ENCODE measurements around the gene UBL4B. TPM values are rescaled to one million over a fixed set of nuclear protein-coding genes. Genes with fewer than 3 reads are reported as not detected.

UBL4B gene
- total and polyA plus RNA-seq, 10 donors: not detected

- DNase-seq: peak; percentile 85
- intact Hi-C loops (cut with DNase I; ENCODE audit: low total_unique reads): no loop called here
- WGBS, 5 donors: 1 to 3% (median 2%) methylated on average over 44 to 72 of the region's 72 CpGs
- Histone ChIP-seq H3K4me1 (peaks cover 9 to 55% (median 37%) of the 10 kb centered on the region in 6 donors), H3K36me3 (no peaks in the 10 kb centered on the region), H3K9me3 (no peaks in the 10 kb centered on the region), H3K27ac (peak overlapping the region; percentile 57 to 81 (median 69)), H3K27me3 (replicated peaks in 1 of 7) (peaks cover 0 to 52% (median 13%) of the 10 kb centered on the region in 7 donors), H3K4me3 (peak overlapping the region; percentile 52 to 85 (median 66))
- TF ChIP-seq CTCF (IDR thresholded peaks at IDR 0.05 in 8 of 11, conservative IDR thresholded peaks at IDR 0.05 in 3 of 11) (peak in 1 of 11 experiments; percentile 15), POLR2AphosphoS5 (IDR thresholded peaks at IDR 0.05) (peak; percentile 53 to 86 (median 80)), POLR2A (IDR thresholded peaks at IDR 0.05) (no peak)
Measured at GRCh38 chr1:110084227-110085078, 27.8 kb upstream of the UBL4B start.

- H3K4me3 ChIP-seq: no peak overlapping the region
- peaks cover 11 to 66% (median 44%) of the 10 kb centered on the region in 6 donors for H3K4me1 ChIP-seq
- H3K27me3 ChIP-seq (replicated peaks in 1 of 7): peaks cover 0 to 52% (median 13%) of the 10 kb centered on the region in 7 donors
- H3K36me3 ChIP-seq: no peaks in the 10 kb centered on the region
- no peak overlapping the region for H3K27ac ChIP-seq
- H3K9me3 ChIP-seq: no peaks in the 10 kb centered on the region
- 79 to 92% (median 88%) methylated on average over 5 of the region's 5 CpGs for WGBS, 5 donors
- DNase-seq: no peak
- TF ChIP-seq POLR2A (IDR thresholded peaks at IDR 0.05) (no peak), POLR2AphosphoS5 (IDR thresholded peaks at IDR 0.05) (no peak), CTCF (IDR thresholded peaks at IDR 0.05 in 8 of 11, conservative IDR thresholded peaks at IDR 0.05 in 3 of 11) (no peak)
- intact Hi-C loops (cut with DNase I; ENCODE audit: low total_unique reads): no loop called here
Measured at GRCh38 chr1:110085671-110086070, 26.6 kb upstream of the UBL4B start.

GRCh38 chr1:110086961-110087360, 25.3 kb upstream of the UBL4B start:
- Histone ChIP-seq H3K4me3 (no peak overlapping the region), H3K27me3 (replicated peaks in 1 of 7) (peaks cover 0 to 47% (median 13%) of the 10 kb centered on the region in 7 donors), H3K9me3 (no peaks in the 10 kb centered on the region), H3K36me3 (no peaks in the 10 kb centered on the region), H3K4me1 (peaks cover 11 to 66% (median 44%) of the 10 kb centered on the region in 6 donors), H3K27ac (no peak overlapping the region)
- WGBS, 5 donors: 68 to 77% (median 71%) methylated on average over 4 of the region's 4 CpGs
- no peak for DNase-seq
- intact Hi-C loops (cut with DNase I; ENCODE audit: low total_unique reads): no loop called here
- TF ChIP-seq CTCF (IDR thresholded peaks at IDR 0.05 in 8 of 11, conservative IDR thresholded peaks at IDR 0.05 in 3 of 11) (no peak), POLR2A (IDR thresholded peaks at IDR 0.05) (no peak), POLR2AphosphoS5 (IDR thresholded peaks at IDR 0.05) (no peak)

Data from spleen (tissue), 11 donors.